ENCODE results near the gene PLXNA4. TPM values are rescaled to one million over a fixed set of nuclear protein-coding genes. Genes with fewer than 3 reads are reported as not detected.

The PLXNA4 gene
- total RNA-seq, 4 donors from 2014 or later, result 0.49 to 7.1 (median 2.0) TPM

GRCh38 chr7:132504852-132505251, 71.4 kb downstream of the PLXNA4 start:
- Histone ChIP-seq H3K27me3 (no peaks in the 10 kb centered on the region), H3K9me3 (no peaks in the 10 kb centered on the region), H3K4me3 (no peak overlapping the region), H3K4me1 (peaks cover 0 to 9% (median 0%) of the 10 kb centered on the region in 3 donors), H3K36me3 (no peaks in the 10 kb centered on the region), H3K27ac (no peak overlapping the region)
- no peak for DNase-seq
- TF ChIP-seq CTCF (IDR thresholded peaks at IDR 0.05) (no peak), POLR2A (IDR thresholded peaks at IDR 0.05) (no peak)
- WGBS, 2 donors, result 72 to 77% methylated on average over 10 to 11 of the region's 11 CpGs
- intact Hi-C loops (cut with DNase I), result no loop called here

- Histone ChIP-seq H3K9me3 (no peaks in the 10 kb centered on the region), H3K4me3 (no peak overlapping the region), H3K27ac (no peak overlapping the region), H3K4me1 (peaks cover 0 to 9% (median 0%) of the 10 kb centered on the region in 3 donors), H3K36me3 (no peaks in the 10 kb centered on the region), H3K27me3 (no peaks in the 10 kb centered on the region)
- TF ChIP-seq POLR2A (IDR thresholded peaks at IDR 0.05), result no peak
- TF ChIP-seq CTCF (IDR thresholded peaks at IDR 0.05), result no peak
- WGBS, 2 donors, result 73% methylated on average over 3 of the region's 5 CpGs; no CpG with 5 or more reads in 1 of the 2 donors
- intact Hi-C loops (cut with DNase I), result no loop called here
- DNase-seq, result no peak
Observed at GRCh38 chr7:132504071-132504470, 72.2 kb downstream of the PLXNA4 start.

GRCh38 chr7:132503415-132503814, 72.9 kb downstream of the PLXNA4 start:
- DNase-seq, result no peak
- H3K4me3 ChIP-seq, result no peak overlapping the region
- intact Hi-C loops (cut with DNase I), result no loop called here
- H3K36me3 ChIP-seq, result no peaks in the 10 kb centered on the region
- H3K27me3 ChIP-seq, result no peaks in the 10 kb centered on the region
- peaks cover 0 to 9% (median 0%) of the 10 kb centered on the region in 3 donors for H3K4me1 ChIP-seq
- H3K27ac ChIP-seq, result no peak overlapping the region
- TF ChIP-seq POLR2A (IDR thresholded peaks at IDR 0.05), result no peak
- no peak for TF ChIP-seq CTCF (IDR thresholded peaks at IDR 0.05)
- no peaks in the 10 kb centered on the region for H3K9me3 ChIP-seq

GRCh38 chr7:132501956-132502355, 74.3 kb downstream of the PLXNA4 start:
- Histone ChIP-seq H3K4me3 (no peak overlapping the region), H3K4me1 (peaks cover 0 to 9% (median 0%) of the 10 kb centered on the region in 3 donors), H3K36me3 (no peaks in the 10 kb centered on the region), H3K27me3 (no peaks in the 10 kb centered on the region), H3K27ac (no peak overlapping the region), H3K9me3 (no peaks in the 10 kb centered on the region)
- intact Hi-C loops (cut with DNase I), result no loop called here
- 48 to 53% methylated on average over 4 of the region's 7 CpGs for whole genome bisulfite sequencing, 2 donors
- TF ChIP-seq POLR2A (IDR thresholded peaks at IDR 0.05), result no peak
- TF ChIP-seq CTCF (IDR thresholded peaks at IDR 0.05), result no peak
- no peak for DNase-seq

- H3K27me3 ChIP-seq, result no peaks in the 10 kb centered on the region
- H3K4me1 ChIP-seq, result peaks cover 0 to 9% (median 0%) of the 10 kb centered on the region in 3 donors
- no peaks in the 10 kb centered on the region for H3K9me3 ChIP-seq
- intact Hi-C loops (cut with DNase I), result no loop called here
- WGBS, 2 donors, result 42 to 51% methylated on average over 10 of the region's 10 CpGs
- no peak for DNase-seq
- TF ChIP-seq CTCF (IDR thresholded peaks at IDR 0.05) (peak in 4 of 6 experiments; percentile 22 to 29 (median 24)), POLR2A (IDR thresholded peaks at IDR 0.05) (no peak)
- peak overlapping the region in 1 of 4 donors; percentile 28 for H3K27ac ChIP-seq
- H3K36me3 ChIP-seq, result no peaks in the 10 kb centered on the region
- no peak overlapping the region for H3K4me3 ChIP-seq
Observed at GRCh38 chr7:132500727-132501440, 75.4 kb downstream of the PLXNA4 start.
